ENCODE results near the gene CLDN5. TPM values are rescaled to one million over a fixed set of nuclear protein-coding genes. Genes with fewer than 3 reads are reported as not detected.

The CLDN5 gene
- total RNA-seq, 1 experiment from 2014 or later, result not detected

DNA sequence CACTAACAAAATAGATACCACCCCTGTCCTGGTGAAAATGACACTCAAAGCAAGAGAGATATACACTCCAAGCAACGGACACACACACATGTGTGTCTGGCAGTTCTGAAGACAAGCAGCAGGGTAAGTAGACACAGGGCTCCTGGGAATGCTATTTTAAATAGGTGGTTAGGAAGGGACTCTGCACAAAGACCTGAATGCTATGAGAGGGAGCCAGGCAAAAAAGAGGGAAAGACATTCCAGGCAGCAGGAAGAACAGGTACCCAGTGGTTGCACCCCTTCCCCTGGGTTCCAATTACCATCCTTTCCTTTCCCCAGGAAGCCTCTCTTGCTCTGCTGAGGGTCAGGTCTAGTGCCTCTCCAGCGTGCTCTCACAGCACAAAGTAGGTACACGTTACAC lies 48.2 kb downstream of the CLDN5 start:
- Mint-ChIP-seq H3K4me1 (ENCODE audit: low read depth, unreplicated experiment) (peaks cover 23% of the 10 kb centered on the region), H3K27me3 (ENCODE audit: insufficient read depth, unreplicated experiment) (no peaks in the 10 kb centered on the region), H3K9me3 (ENCODE audit: unreplicated experiment) (no peaks in the 10 kb centered on the region), H3K36me3 (ENCODE audit: insufficient read depth, unreplicated experiment) (peaks cover 54% of the 10 kb centered on the region), H3K4me3 (ENCODE audit: unreplicated experiment) (no peak overlapping the region), H3K27ac (ENCODE audit: unreplicated experiment) (no peak overlapping the region)
- DNase-seq, result no peak
- H3K36me3 ChIP-seq (ENCODE audit: control insufficient read depth, insufficient read depth, low read length), result no peaks in the 10 kb centered on the region; the same call in none of the 2 replicates
- intact Hi-C loops (cut with micrococcal nuclease; ENCODE audit: unreplicated experiment), result loop anchor here (5.0 to 10.0 kb wide), 2 partner anchors 159 to 299 kb away; partner anchors contain the start of gene SLC25A1
- H3K4me1 ChIP-seq, result peaks cover 5% of the 10 kb centered on the region; the same call in 1 of the 2 replicates
- H3K27me3 ChIP-seq (replicated peaks; ENCODE audit: control insufficient read depth, insufficient read depth, low read length), result no peaks in the 10 kb centered on the region
- no peak for TF ChIP-seq CTCF (IDR thresholded peaks at IDR 0.05; ENCODE audit: insufficient read depth in 1 of 2, low read depth in 1 of 2, low read length in 1 of 2, severe bottlenecking in 1 of 2, unreplicated experiment in 1 of 2)
- POLR2A ChIA-PET, result no interaction called here
- no peak overlapping the region for H3K4me3 ChIP-seq (ENCODE audit: low read depth, low read length)
- CTCF ChIA-PET, result no interaction called here
- no peaks in the 10 kb centered on the region for H3K9me3 ChIP-seq
- BruUV-seq (replicated peaks), result no TSS peak

GRCh38 chr22:19473578-19473977 lies 50.6 kb downstream of the CLDN5 start:
- H3K36me3 Mint-ChIP-seq (ENCODE audit: insufficient read depth, unreplicated experiment), result peaks cover 45% of the 10 kb centered on the region
- Histone ChIP-seq H3K4me3 (ENCODE audit: low read depth, low read length) (no peak overlapping the region), H3K36me3 (ENCODE audit: control insufficient read depth, insufficient read depth, low read length) (peaks cover 2% of the 10 kb centered on the region), H3K27me3 (replicated peaks; ENCODE audit: control insufficient read depth, insufficient read depth, low read length) (no peaks in the 10 kb centered on the region), H3K9me3 (no peaks in the 10 kb centered on the region), H3K4me1 (no peaks in the 10 kb centered on the region)
- peaks cover 14% of the 10 kb centered on the region for H3K4me1 Mint-ChIP-seq (ENCODE audit: low read depth, unreplicated experiment)
- no peaks in the 10 kb centered on the region for H3K9me3 Mint-ChIP-seq (ENCODE audit: unreplicated experiment)
- TF ChIP-seq CTCF (IDR thresholded peaks at IDR 0.05; ENCODE audit: insufficient read depth in 1 of 2, low read depth in 1 of 2, low read length in 1 of 2, severe bottlenecking in 1 of 2, unreplicated experiment in 1 of 2), result no peak
- peak in 1 of 2 experiments; percentile 13 for DNase-seq
- intact Hi-C loops (cut with micrococcal nuclease; ENCODE audit: unreplicated experiment), result loop anchor here (10.0 kb wide), 1 partner anchor 161 kb away; no protein-coding TSS in a partner anchor
- POLR2A ChIA-PET, result no interaction called here
- no peaks in the 10 kb centered on the region for H3K27me3 Mint-ChIP-seq (ENCODE audit: insufficient read depth, unreplicated experiment)
- H3K4me3 Mint-ChIP-seq (ENCODE audit: unreplicated experiment), result no peak overlapping the region
- BruUV-seq (replicated peaks), result no TSS peak
- CTCF ChIA-PET, result interaction anchor here (0.6 to 2.3 kb wide), 4 partner anchors 50 to 174 kb away, joined by 3 to 10 read pairs (median 4); no protein-coding TSS in a partner anchor
- H3K27ac Mint-ChIP-seq (ENCODE audit: unreplicated experiment), result no peak overlapping the region

Other genes with a start within 250 kb of the CLDN5 start
- gene CLTCL1, start 232.7 kb downstream of the CLDN5 start, total RNA-seq (2022), result 7.8 and 7.9 TPM in 2 replicates
- gene HIRA, start 92.7 kb downstream of the CLDN5 start, total RNA-seq (2022), result 57.6 and 60.1 TPM in 2 replicates
- 42.6 and 42.7 TPM in 2 replicates for gene MRPL40, start 91.9 kb downstream of the CLDN5 start, total RNA-seq (2022)
- 30.7 and 36.1 TPM in 2 replicates for gene C22orf39, start 76.7 kb downstream of the CLDN5 start, total RNA-seq (2022)
- gene UFD1, start 45.2 kb downstream of the CLDN5 start, total RNA-seq (2022), result 102 and 108 TPM in 2 replicates
- gene CDC45, start 44.5 kb downstream of the CLDN5 start, total RNA-seq (2022), result 41.7 and 44.6 TPM in 2 replicates
- gene SEPTIN5, start 190.1 kb upstream of the CLDN5 start, total RNA-seq (2022), result 1.00 and 1.3 TPM in 2 replicates
- 0.39 and 1.0 TPM in 2 replicates for gene GP1BB, start 199.1 kb upstream of the CLDN5 start, total RNA-seq (2022)
- gene TBX1, start 236.4 kb upstream of the CLDN5 start, total RNA-seq (2022), result 4.2 and 5.3 TPM in 2 replicates

Data from Caco-2 (cell line).